ENCODE results near the gene DNAAF8. TPM values are rescaled to one million over a fixed set of nuclear protein-coding genes. Genes with fewer than 3 reads are reported as not detected.

Gene DNAAF8
- polyA plus RNA-seq, 1 of the 3 experiments (the other 2 are of a cell fraction), result 3.1 TPM

DNA sequence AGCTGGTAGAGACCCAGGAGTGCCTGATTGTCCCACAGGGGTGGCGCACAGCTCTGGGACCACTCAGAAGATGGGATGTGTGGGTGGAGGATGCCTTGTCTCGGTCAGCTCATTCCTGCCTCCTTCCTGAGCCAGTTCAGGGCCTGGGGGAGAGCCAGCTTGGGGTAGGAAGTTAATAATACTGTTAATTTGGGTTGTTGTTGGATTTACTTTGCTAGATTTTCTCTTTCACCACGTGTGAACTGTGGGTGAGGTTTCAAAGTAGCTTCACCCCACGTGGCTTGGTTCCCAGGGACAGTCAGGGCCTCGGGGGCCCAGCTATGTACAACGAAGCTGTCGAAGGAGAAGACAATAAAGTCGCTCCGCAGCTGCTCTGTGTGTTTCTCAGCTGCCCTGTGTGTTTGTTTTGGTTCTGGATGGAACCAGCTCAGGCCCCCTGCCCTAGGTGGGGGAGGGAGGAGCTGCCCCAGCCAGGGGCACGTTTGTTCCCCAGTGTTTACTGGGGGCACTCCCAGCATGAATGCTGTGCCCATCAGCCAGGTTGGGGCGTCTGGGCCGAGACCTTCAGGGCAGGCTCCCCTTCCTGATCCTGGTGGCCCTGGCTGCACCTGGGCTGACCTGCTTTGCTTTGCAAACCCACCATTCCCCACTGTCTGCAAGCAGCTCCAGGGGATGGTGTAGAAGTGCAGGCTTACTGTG lies 38.7 kb upstream of the DNAAF8 start (continued):
- no peak for TF ChIP-seq GABPA (IDR thresholded peaks at IDR 0.05; ENCODE audit: low read depth)
- no peak for TF ChIP-seq MEF2A (IDR thresholded peaks at IDR 0.05; ENCODE audit: borderline replicate concordance, low read depth)
- no peak for TF ChIP-seq JUND (IDR thresholded peaks at IDR 0.05)
- TF ChIP-seq ELF1 (IDR thresholded peaks at IDR 0.05), result no peak
- no peak for TF ChIP-seq SIN3A (IDR thresholded peaks at IDR 0.05; ENCODE audit: borderline replicate concordance, low read depth, low read length)
- TF ChIP-seq NRF1 (IDR thresholded peaks at IDR 0.05; ENCODE audit: low read depth, low read length), result no peak
- TF ChIP-seq TCF12 (IDR thresholded peaks at IDR 0.05), result no peak
- TF ChIP-seq EZH2phosphoT487 (IDR thresholded peaks at IDR 0.05; ENCODE audit: borderline replicate concordance, low read depth), result no peak
- no peak for TF ChIP-seq CHD2 (IDR thresholded peaks at IDR 0.05; ENCODE audit: low read length, partially characterized antibody)
- no peak for TF ChIP-seq FOSL2 (IDR thresholded peaks at IDR 0.05; ENCODE audit: borderline replicate concordance, low read depth)

GRCh38 chr16:4696172-4696904 lies 38.0 kb upstream of the DNAAF8 start:
- H3K27ac ChIP-seq (ENCODE audit: low read depth in 2 of 2, low read length in 1 of 2), result no peak overlapping the region; a peak in 1 of 4 replicates
- DNase-seq, result peak; percentile 26
- no peak overlapping the region for H3K4me2 ChIP-seq
- TF ChIP-seq FOXM1 (IDR thresholded peaks at IDR 0.05; ENCODE audit: low read depth) (no peak), JUND (IDR thresholded peaks at IDR 0.05) (no peak), EZH2phosphoT487 (IDR thresholded peaks at IDR 0.05; ENCODE audit: borderline replicate concordance, low read depth) (no peak), FOXJ3 (CRISPR knock-in tag; IDR thresholded peaks at IDR 0.05) (no peak), SMC3 (IDR thresholded peaks at IDR 0.05; ENCODE audit: low read depth, low read length) (no peak), YY1 (IDR thresholded peaks at IDR 0.05; ENCODE audit: low read depth) (no peak), NFIC (IDR thresholded peaks at IDR 0.05; ENCODE audit: borderline replicate concordance) (no peak), MXI1 (IDR thresholded peaks at IDR 0.05; ENCODE audit: low read depth, low read length) (no peak), ELF1 (IDR thresholded peaks at IDR 0.05) (no peak), ZBTB33 (IDR thresholded peaks at IDR 0.05; ENCODE audit: borderline replicate concordance, low read depth) (no peak), RXRA (IDR thresholded peaks at IDR 0.05; ENCODE audit: borderline replicate concordance, low read depth) (no peak), SIN3A (IDR thresholded peaks at IDR 0.05; ENCODE audit: borderline replicate concordance, low read depth, low read length) (no peak), NRF1 (IDR thresholded peaks at IDR 0.05; ENCODE audit: low read depth, low read length) (no peak), POLR2AphosphoS5 (IDR thresholded peaks at IDR 0.05; ENCODE audit: low read depth, low read length) (no peak), MAX (IDR thresholded peaks at IDR 0.05; ENCODE audit: low read depth) (no peak)
- TF ChIP-seq, protein P1, sequence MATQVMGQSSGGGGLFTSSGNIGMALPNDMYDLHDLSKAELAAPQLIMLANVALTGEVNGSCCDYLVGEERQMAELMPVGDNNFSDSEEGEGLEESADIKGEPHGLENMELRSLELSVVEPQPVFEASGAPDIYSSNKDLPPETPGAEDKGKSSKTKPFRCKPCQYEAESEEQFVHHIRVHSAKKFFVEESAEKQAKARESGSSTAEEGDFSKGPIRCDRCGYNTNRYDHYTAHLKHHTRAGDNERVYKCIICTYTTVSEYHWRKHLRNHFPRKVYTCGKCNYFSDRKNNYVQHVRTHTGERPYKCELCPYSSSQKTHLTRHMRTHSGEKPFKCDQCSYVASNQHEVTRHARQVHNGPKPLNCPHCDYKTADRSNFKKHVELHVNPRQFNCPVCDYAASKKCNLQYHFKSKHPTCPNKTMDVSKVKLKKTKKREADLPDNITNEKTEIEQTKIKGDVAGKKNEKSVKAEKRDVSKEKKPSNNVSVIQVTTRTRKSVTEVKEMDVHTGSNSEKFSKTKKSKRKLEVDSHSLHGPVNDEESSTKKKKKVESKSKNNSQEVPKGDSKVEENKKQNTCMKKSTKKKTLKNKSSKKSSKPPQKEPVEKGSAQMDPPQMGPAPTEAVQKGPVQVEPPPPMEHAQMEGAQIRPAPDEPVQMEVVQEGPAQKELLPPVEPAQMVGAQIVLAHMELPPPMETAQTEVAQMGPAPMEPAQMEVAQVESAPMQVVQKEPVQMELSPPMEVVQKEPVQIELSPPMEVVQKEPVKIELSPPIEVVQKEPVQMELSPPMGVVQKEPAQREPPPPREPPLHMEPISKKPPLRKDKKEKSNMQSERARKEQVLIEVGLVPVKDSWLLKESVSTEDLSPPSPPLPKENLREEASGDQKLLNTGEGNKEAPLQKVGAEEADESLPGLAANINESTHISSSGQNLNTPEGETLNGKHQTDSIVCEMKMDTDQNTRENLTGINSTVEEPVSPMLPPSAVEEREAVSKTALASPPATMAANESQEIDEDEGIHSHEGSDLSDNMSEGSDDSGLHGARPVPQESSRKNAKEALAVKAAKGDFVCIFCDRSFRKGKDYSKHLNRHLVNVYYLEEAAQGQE (IDR thresholded peaks at IDR 0.05; ENCODE audit: low read depth, low read length), result no peak
- TF ChIP-seq, protein P2, sequence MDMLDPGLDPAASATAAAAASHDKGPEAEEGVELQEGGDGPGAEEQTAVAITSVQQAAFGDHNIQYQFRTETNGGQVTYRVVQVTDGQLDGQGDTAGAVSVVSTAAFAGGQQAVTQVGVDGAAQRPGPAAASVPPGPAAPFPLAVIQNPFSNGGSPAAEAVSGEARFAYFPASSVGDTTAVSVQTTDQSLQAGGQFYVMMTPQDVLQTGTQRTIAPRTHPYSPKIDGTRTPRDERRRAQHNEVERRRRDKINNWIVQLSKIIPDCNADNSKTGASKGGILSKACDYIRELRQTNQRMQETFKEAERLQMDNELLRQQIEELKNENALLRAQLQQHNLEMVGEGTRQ (IDR thresholded peaks at IDR 0.05; ENCODE audit: borderline replicate concordance, low read depth, low read length), result no peak
- no peaks in the 10 kb centered on the region for H3K9me3 ChIP-seq
- peaks cover 13 to 63% of the 10 kb centered on the region in 2 experiments for H3K36me3 ChIP-seq (replicated peaks in 1 of 2; ENCODE audit: control insufficient read depth in 1 of 2, insufficient read depth in 2 of 2, low read length in 1 of 2)
- no peak overlapping the region for H3K4me3 ChIP-seq (ENCODE audit: low read depth in 2 of 2, low read length in 1 of 2)
- peaks cover 11% of the 10 kb centered on the region; the same call in 1 of the 2 replicates for H3K79me2 ChIP-seq (ENCODE audit: insufficient read depth)
- WGBS (ENCODE audit: low lambda C conversion rate), result 72% methylated on average over 2 of the region's 19 CpGs
- CTCF ChIA-PET, result interaction anchor here (0.6 to 2.9 kb wide), 4 partner anchors 13 to 260 kb away, joined by 3 to 16 read pairs (median 4); no protein-coding TSS in a partner anchor
- H3F3A ChIP-seq (replicated peaks; ENCODE audit: insufficient read depth), result peaks cover 17% of the 10 kb centered on the region
- POLR2A ChIA-PET, result no interaction called here
- no peaks in the 10 kb centered on the region for H4K20me1 ChIP-seq (ENCODE audit: insufficient read depth)
- no peak overlapping the region for H2AFZ ChIP-seq (ENCODE audit: low read depth)
- no peak overlapping the region for H3K9ac ChIP-seq
- peaks cover 0 to 26% of the 10 kb centered on the region in 2 experiments; a peak in 1 of 4 replicates for H3K4me1 ChIP-seq (ENCODE audit: control insufficient read depth in 1 of 2, insufficient read depth in 2 of 2, low read depth in 1 of 2, low read length in 1 of 2)
- H3K9me2 ChIP-seq, result no peaks in the 10 kb centered on the region
- H3K27me3 ChIP-seq (ENCODE audit: insufficient read depth), result no peaks in the 10 kb centered on the region

All from SK-N-SH (cell line).